Measurements from ENCODE around the gene WDR77.

- TF ChIP-seq, protein P1, sequence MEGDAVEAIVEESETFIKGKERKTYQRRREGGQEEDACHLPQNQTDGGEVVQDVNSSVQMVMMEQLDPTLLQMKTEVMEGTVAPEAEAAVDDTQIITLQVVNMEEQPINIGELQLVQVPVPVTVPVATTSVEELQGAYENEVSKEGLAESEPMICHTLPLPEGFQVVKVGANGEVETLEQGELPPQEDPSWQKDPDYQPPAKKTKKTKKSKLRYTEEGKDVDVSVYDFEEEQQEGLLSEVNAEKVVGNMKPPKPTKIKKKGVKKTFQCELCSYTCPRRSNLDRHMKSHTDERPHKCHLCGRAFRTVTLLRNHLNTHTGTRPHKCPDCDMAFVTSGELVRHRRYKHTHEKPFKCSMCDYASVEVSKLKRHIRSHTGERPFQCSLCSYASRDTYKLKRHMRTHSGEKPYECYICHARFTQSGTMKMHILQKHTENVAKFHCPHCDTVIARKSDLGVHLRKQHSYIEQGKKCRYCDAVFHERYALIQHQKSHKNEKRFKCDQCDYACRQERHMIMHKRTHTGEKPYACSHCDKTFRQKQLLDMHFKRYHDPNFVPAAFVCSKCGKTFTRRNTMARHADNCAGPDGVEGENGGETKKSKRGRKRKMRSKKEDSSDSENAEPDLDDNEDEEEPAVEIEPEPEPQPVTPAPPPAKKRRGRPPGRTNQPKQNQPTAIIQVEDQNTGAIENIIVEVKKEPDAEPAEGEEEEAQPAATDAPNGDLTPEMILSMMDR (IDR thresholded peaks at IDR 0.05), result no peak
- TF ChIP-seq POLR2A (IDR thresholded peaks at IDR 0.05), result no peak
These were observed 24.8 kb downstream of the WDR77 start for GRCh38 chr1:111424281-111424680.

All from testis (tissue), 2 donors.